ENCODE measurements around the gene CACTIN. TPM values are rescaled to one million over a fixed set of nuclear protein-coding genes. Genes with fewer than 3 reads are reported as not detected.

Gene CACTIN
- total RNA-seq, 1 experiment from 2014 or later, result 18.6 TPM

- TF ChIP-seq CTCF (conservative IDR thresholded peaks at IDR 0.05), result no peak
- TF ChIP-seq EZH2 (IDR thresholded peaks at IDR 0.05; ENCODE audit: low read depth), result no peak
- H2AFZ ChIP-seq, result no peak overlapping the region
- no peak overlapping the region for H3K4me3 ChIP-seq
- H3K36me3 ChIP-seq (ENCODE audit: low read depth), result no peaks in the 10 kb centered on the region
- no peaks in the 10 kb centered on the region for H3K27me3 ChIP-seq (ENCODE audit: insufficient read depth, low read depth)
- peaks cover 11% of the 10 kb centered on the region; the same call in 1 of the 2 replicates for H3F3A ChIP-seq (ENCODE audit: insufficient read depth, low read depth)
- no peaks in the 10 kb centered on the region for H3K79me2 ChIP-seq (ENCODE audit: low read depth)
- BruUV-seq (replicated peaks), result no TSS peak
- no peaks in the 10 kb centered on the region for H4K20me1 ChIP-seq (ENCODE audit: insufficient read depth)
- intact Hi-C loops (cut with micrococcal nuclease; ENCODE audit: unreplicated experiment), result no loop called here
- H3K9me3 ChIP-seq (ENCODE audit: insufficient read depth, low read depth), result no peaks in the 10 kb centered on the region
- no peak overlapping the region for H3K27ac ChIP-seq
- ChIA-PET POLR2A (ENCODE audit: unreplicated experiment) (interaction anchor here (0.6 kb wide), 1 partner anchor 22 kb away, joined by 4 read pairs; no protein-coding TSS in a partner anchor), CTCF (no interaction called here)
- H3K9me2 ChIP-seq (ENCODE audit: insufficient read depth), result no peaks in the 10 kb centered on the region
- no peak overlapping the region for H3K4me2 ChIP-seq
- no peaks in the 10 kb centered on the region for H3K4me1 ChIP-seq (replicated peaks; ENCODE audit: insufficient read depth)
- peak in 1 of 2 experiments; percentile 51 for DNase-seq
Observed at GRCh38 chr19:3580156-3580934, 46.2 kb downstream of the CACTIN start.

GRCh38 chr19:3578390-3578789, 48.2 kb downstream of the CACTIN start:
- no TSS peak for BruUV-seq (replicated peaks)
- peaks cover 11% of the 10 kb centered on the region; the same call in 1 of the 2 replicates for H3F3A ChIP-seq (ENCODE audit: insufficient read depth, low read depth)
- H3K4me3 ChIP-seq, result no peak overlapping the region
- H3K79me2 ChIP-seq (ENCODE audit: low read depth), result peaks cover 2% of the 10 kb centered on the region
- peaks cover 10% of the 10 kb centered on the region for H4K20me1 ChIP-seq (ENCODE audit: insufficient read depth)
- H2AFZ ChIP-seq, result no peak overlapping the region
- H3K9me3 ChIP-seq (ENCODE audit: insufficient read depth, low read depth), result no peaks in the 10 kb centered on the region
- no peaks in the 10 kb centered on the region for H3K9me2 ChIP-seq (ENCODE audit: insufficient read depth)
- no peak for TF ChIP-seq CTCF (conservative IDR thresholded peaks at IDR 0.05)
- TF ChIP-seq EZH2 (IDR thresholded peaks at IDR 0.05; ENCODE audit: low read depth), result no peak
- no peak for DNase-seq
- no peaks in the 10 kb centered on the region for H3K4me1 ChIP-seq (replicated peaks; ENCODE audit: insufficient read depth)
- intact Hi-C loops (cut with micrococcal nuclease; ENCODE audit: unreplicated experiment), result no loop called here
- H3K36me3 ChIP-seq (ENCODE audit: low read depth), result no peaks in the 10 kb centered on the region
- H3K27me3 ChIP-seq (ENCODE audit: insufficient read depth, low read depth), result no peaks in the 10 kb centered on the region
- ChIA-PET CTCF (no interaction called here), POLR2A (ENCODE audit: unreplicated experiment) (interaction anchor here (0.6 kb wide), 1 partner anchor 30 kb away, joined by 13 read pairs; no protein-coding TSS in a partner anchor)
- H3K27ac ChIP-seq, result no peak overlapping the region
- H3K4me2 ChIP-seq, result no peak overlapping the region

GRCh38 chr19:3577723-3578344, 48.8 kb downstream of the CACTIN start:
- CTCF ChIA-PET, result no interaction called here
- Histone ChIP-seq H3K9me2 (ENCODE audit: insufficient read depth) (no peaks in the 10 kb centered on the region), H3K79me2 (ENCODE audit: low read depth) (peaks cover 6% of the 10 kb centered on the region), H3K27ac (no peak overlapping the region), H3K27me3 (ENCODE audit: insufficient read depth, low read depth) (no peaks in the 10 kb centered on the region), H3K36me3 (ENCODE audit: low read depth) (no peaks in the 10 kb centered on the region), H2AFZ (no peak overlapping the region), H3K9me3 (ENCODE audit: insufficient read depth, low read depth) (no peaks in the 10 kb centered on the region), H4K20me1 (ENCODE audit: insufficient read depth) (peaks cover 10% of the 10 kb centered on the region), H3F3A (ENCODE audit: insufficient read depth, low read depth) (peaks cover 11% of the 10 kb centered on the region; the same call in 1 of the 2 replicates), H3K4me1 (replicated peaks; ENCODE audit: insufficient read depth) (no peaks in the 10 kb centered on the region), H3K4me3 (no peak overlapping the region), H3K4me2 (no peak overlapping the region)
- TF ChIP-seq CTCF (conservative IDR thresholded peaks at IDR 0.05) (no peak), EZH2 (IDR thresholded peaks at IDR 0.05; ENCODE audit: low read depth) (no peak)
- no TSS peak for BruUV-seq (replicated peaks)
- POLR2A ChIA-PET (ENCODE audit: unreplicated experiment), result interaction anchor here (0.6 kb wide), 1 partner anchor 30 kb away, joined by 13 read pairs; no protein-coding TSS in a partner anchor
- intact Hi-C loops (cut with micrococcal nuclease; ENCODE audit: unreplicated experiment), result no loop called here
- no peak for DNase-seq
